ENCODE measurements around the gene SMG1. TPM values are rescaled to one million over a fixed set of nuclear protein-coding genes. Genes with fewer than 3 reads are reported as not detected.
A peak's percentile ranks its signal among the peaks of the same experiment; 100 is the strongest.
"Not testable (repeated sequence)": the region's sequence is repeated elsewhere in the genome, so short reads cannot be mapped to it uniquely, and the experiment has no call there.

Gene SMG1
- total and polyA plus RNA-seq, 8 donors = 60.0 to 78.6 (median 71.4) TPM

DNA sequence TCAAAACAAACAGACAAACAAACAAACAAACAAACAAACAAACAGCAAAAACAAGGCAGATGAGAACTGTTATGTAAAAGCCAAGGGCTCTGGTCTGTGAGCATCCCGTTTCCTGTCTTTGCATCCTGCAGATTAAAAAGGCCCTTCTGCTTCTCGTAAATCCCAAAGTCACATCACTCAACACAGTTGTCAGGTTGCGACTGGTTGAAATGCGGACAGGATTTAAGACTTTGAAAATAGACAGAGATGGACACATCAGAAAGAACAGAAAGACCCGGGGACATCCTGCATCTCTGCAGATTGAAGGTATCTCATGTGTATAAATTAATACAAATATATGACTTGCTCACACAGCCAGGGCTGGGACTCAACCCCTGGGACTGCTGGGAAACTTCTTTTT is 39.3 kb upstream of the SMG1 start:
- no peaks in the 10 kb centered on the region for H3K9me3 ChIP-seq
- peaks cover 0 to 5% of the 10 kb centered on the region in 2 donors for H3K4me1 ChIP-seq
- no peak overlapping the region for H3K27ac ChIP-seq
- ATAC-seq (no peak), DNase-seq (no peak)
- H3K27me3 ChIP-seq = no peaks in the 10 kb centered on the region
- intact Hi-C loops (cut with DNase I) = no loop called here
- TF ChIP-seq, protein P1, sequence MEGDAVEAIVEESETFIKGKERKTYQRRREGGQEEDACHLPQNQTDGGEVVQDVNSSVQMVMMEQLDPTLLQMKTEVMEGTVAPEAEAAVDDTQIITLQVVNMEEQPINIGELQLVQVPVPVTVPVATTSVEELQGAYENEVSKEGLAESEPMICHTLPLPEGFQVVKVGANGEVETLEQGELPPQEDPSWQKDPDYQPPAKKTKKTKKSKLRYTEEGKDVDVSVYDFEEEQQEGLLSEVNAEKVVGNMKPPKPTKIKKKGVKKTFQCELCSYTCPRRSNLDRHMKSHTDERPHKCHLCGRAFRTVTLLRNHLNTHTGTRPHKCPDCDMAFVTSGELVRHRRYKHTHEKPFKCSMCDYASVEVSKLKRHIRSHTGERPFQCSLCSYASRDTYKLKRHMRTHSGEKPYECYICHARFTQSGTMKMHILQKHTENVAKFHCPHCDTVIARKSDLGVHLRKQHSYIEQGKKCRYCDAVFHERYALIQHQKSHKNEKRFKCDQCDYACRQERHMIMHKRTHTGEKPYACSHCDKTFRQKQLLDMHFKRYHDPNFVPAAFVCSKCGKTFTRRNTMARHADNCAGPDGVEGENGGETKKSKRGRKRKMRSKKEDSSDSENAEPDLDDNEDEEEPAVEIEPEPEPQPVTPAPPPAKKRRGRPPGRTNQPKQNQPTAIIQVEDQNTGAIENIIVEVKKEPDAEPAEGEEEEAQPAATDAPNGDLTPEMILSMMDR (IDR thresholded peaks at IDR 0.05) = no peak
- no peaks in the 10 kb centered on the region for H3K36me3 ChIP-seq
- no peak overlapping the region for H3K4me3 ChIP-seq

DNA sequence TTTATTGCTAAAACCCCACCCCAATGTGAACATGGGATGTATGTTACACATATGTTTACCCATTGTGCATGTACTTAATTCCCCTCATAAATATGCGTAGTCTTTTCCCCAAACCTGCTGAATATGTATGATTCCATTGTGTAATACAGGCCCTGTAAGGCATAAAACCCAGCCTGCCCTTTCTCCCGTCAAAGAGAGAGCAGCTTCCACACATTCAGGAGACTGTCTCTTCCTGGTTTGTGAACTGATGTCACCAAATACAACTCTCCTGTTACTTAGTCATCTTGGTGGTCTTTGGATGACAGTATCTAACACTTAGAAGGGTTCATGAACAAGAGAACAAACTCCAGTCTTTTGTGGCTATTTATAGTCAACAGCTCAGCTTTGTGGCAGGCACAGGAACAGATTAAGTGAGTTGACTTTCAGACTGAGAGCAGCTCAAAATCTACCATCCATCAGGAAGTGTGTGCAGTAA is 32.9 kb upstream of the SMG1 start:
- H3K27ac ChIP-seq = no peak overlapping the region
- intact Hi-C loops (cut with DNase I) = no loop called here
- DNase-seq = no peak

DNA sequence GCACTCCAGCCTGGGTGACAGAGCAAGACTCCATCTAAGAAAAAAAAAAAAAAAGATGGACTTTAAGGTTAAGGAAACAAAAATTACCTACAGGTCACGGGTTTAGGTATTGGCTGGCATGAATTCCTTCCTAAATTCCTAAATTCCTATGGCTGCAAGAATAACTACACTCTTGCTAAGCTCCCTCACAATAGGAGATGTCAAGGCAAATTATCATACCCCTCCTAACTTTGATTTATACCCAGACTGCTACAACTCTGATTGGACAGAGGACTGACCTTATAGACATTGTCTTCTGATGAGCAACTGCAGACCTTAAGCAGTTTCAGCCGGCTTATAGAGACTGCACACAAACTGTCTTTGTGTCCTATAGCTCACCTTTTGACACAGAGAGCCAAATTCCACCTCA is 32.4 kb upstream of the SMG1 start:
- Histone ChIP-seq H3K27ac (no peak overlapping the region), H3K36me3 (no peaks in the 10 kb centered on the region), H3K27me3 (no peaks in the 10 kb centered on the region), H3K9me3 (no peaks in the 10 kb centered on the region), H3K4me3 (no peak overlapping the region), H3K4me1 (no peaks in the 10 kb centered on the region)
- intact Hi-C loops (cut with DNase I) = no loop called here
- ATAC-seq (no peak), DNase-seq (no peak)
- TF ChIP-seq, protein P1 (IDR thresholded peaks at IDR 0.05) = no peak

More for the DNA sequence above, 32.9 kb upstream of the SMG1 start:
- Histone ChIP-seq H3K9me3 (no peaks in the 10 kb centered on the region), H3K27me3 (no peaks in the 10 kb centered on the region), H3K4me1 (no peaks in the 10 kb centered on the region), H3K4me3 (no peak overlapping the region), H3K36me3 (no peaks in the 10 kb centered on the region)
- ATAC-seq = no peak
- TF ChIP-seq, protein P1 (IDR thresholded peaks at IDR 0.05) = no peak

DNA sequence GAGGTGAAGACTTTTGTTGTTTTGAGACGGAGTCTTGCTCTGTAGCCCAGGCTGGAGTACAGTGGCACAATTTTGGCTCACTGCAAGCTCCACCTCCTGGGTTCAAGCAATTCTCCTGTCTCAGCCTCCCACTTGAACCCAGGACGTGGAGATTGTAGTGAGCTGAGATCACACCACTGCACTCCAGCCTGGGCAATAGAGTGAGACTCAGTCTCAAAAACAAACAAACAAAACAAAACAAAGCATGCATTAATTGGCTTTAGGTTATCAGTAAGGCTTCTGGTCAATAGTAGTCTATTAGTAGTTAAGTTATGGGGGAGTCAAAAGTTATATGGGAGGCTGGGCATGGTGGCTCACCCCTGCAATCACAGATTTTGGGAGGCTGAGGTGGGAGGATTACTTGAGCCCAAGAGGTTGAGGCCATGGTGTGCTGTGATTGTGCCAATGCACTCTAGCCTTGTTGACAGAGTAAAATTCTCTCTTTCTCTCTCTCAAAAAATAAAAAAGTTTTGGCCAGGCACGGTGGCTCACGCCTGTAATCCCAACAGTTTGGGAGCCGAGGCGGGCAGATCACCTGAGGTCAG is 30.5 kb upstream of the SMG1 start:
- ATAC-seq; intact Hi-C loops (cut with DNase I): not testable (repeated sequence)

DNA sequence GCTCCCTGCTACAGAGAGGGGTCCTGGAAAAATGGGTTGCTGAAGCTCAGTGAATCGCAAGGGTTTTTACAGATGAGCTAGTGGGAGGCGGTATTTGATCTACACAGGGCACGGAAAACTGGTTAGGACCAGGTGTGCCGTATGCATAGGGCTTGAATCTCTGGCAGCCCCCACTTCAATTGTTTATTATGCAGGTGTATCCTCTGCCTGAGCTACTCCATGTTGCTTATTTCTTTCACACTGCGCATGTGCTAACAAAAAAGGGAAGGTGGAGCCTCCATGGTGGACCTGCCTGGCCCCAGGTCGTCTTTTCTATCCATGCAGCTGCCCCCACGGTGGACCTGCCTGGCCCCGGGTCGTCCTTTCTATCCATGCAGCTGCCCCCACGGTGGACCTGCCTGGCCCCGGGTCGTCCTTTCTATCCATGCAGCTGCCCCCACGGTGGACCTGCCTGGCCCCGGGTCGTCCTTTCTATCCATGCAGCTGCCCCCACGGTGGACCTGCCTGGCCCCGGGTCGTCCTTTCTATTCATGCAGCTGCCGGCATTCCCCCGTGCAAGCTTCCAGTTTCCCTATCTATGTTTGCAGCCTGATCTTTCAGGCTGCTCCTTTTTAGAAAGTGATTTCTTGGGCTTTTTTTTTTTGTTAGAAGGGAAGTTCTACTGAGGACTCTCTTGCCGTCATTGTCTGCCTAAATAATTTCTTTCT is 29.8 kb upstream of the SMG1 start:
- ATAC-seq; intact Hi-C loops (cut with DNase I); H3K27me3 ChIP-seq; H3K36me3 ChIP-seq; DNase-seq; H3K4me1 ChIP-seq; H3K9me3 ChIP-seq; H3K27ac ChIP-seq: not testable (repeated sequence)
- peak overlapping the region in 1 of 2 donors; percentile 4 for H3K4me3 ChIP-seq

More for the DNA sequence above, 30.5 kb upstream of the SMG1 start:
- H3K36me3 ChIP-seq, H3K4me3 ChIP-seq, H3K4me1 ChIP-seq, DNase-seq, H3K9me3 ChIP-seq, H3K27ac ChIP-seq, H3K27me3 ChIP-seq: not testable (repeated sequence)

DNA sequence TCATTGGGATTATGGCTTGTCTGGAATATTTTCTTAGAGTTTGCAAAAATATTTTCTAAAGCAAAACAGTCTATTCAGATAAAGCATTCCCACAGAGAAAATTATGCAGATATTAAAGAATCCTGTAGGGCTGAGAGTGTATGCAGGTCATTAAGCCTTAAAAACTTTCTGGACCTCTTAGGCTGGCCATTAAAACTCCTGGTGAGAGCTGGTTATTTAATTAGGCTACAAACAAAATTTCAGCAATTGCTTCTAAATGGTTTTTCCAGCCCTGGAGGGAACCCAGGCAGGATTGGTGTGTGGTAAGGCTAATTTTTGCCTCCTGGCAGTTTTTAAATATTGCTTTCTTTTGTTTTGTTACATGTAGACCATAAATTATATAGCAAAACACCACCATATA is 27.3 kb upstream of the SMG1 start:
- Histone ChIP-seq H3K4me3 (no peak overlapping the region), H3K27me3 (no peaks in the 10 kb centered on the region), H3K9me3 (no peaks in the 10 kb centered on the region), H3K36me3 (no peaks in the 10 kb centered on the region), H3K27ac (no peak overlapping the region), H3K4me1 (no peaks in the 10 kb centered on the region)
- intact Hi-C loops (cut with DNase I) = no loop called here
- no peak for DNase-seq
- TF ChIP-seq, protein P1 (IDR thresholded peaks at IDR 0.05) = no peak
- ATAC-seq = no peak
